Measurements from ENCODE around the gene MGLL.

MGLL gene

GRCh38 chr3:127772273-127772672 lies 50.0 kb downstream of the MGLL start:
- no peak for DNase-seq

- DNase-seq, result no peak
These were observed 50.6 kb downstream of the MGLL start for GRCh38 chr3:127771746-127772145.

GRCh38 chr3:127770671-127771355 lies 51.5 kb downstream of the MGLL start:
- DNase-seq, result no peak

GRCh38 chr3:127769284-127770081 lies 52.8 kb downstream of the MGLL start:
- no peak for DNase-seq

GRCh38 chr3:127768346-127769008 lies 53.8 kb downstream of the MGLL start:
- no peak for DNase-seq

- DNase-seq, result no peak
These were observed 55.2 kb downstream of the MGLL start for GRCh38 chr3:127767126-127767525.

GRCh38 chr3:127765735-127766134 lies 56.6 kb downstream of the MGLL start:
- no peak for DNase-seq

- no peak for DNase-seq
These were observed 57.4 kb downstream of the MGLL start for GRCh38 chr3:127764841-127765362.

- no peak for DNase-seq
These were observed 58.0 kb downstream of the MGLL start for GRCh38 chr3:127764301-127764700.

- DNase-seq, result no peak
These were observed 58.5 kb downstream of the MGLL start for GRCh38 chr3:127763816-127764215.

GRCh38 chr3:127763337-127763736 lies 59.0 kb downstream of the MGLL start:
- DNase-seq, result no peak

GRCh38 chr3:127762787-127763105 lies 59.6 kb downstream of the MGLL start:
- no peak for DNase-seq

GRCh38 chr3:127762077-127762786 lies 60.1 kb downstream of the MGLL start:
- no peak for DNase-seq

GRCh38 chr3:127761441-127761801 lies 60.9 kb downstream of the MGLL start:
- no peak for DNase-seq

GRCh38 chr3:127760791-127761440 lies 61.4 kb downstream of the MGLL start:
- DNase-seq, result no peak

- no peak for DNase-seq
These were observed 62.0 kb downstream of the MGLL start for GRCh38 chr3:127760361-127760760.

- no peak for DNase-seq
These were observed 62.5 kb downstream of the MGLL start for GRCh38 chr3:127759826-127760225.

GRCh38 chr3:127758013-127758412 lies 64.3 kb downstream of the MGLL start:
- no peak for DNase-seq

- DNase-seq, result no peak
These were observed 67.0 kb downstream of the MGLL start for GRCh38 chr3:127755305-127755681.

- peak; percentile 64 for DNase-seq
These were observed 67.7 kb downstream of the MGLL start for GRCh38 chr3:127754411-127755304.

- no peak for DNase-seq
These were observed 68.4 kb downstream of the MGLL start for GRCh38 chr3:127753898-127754410.
